ENCODE data around the gene TMEM161A. TPM values are rescaled to one million over a fixed set of nuclear protein-coding genes. Genes with fewer than 3 reads are reported as not detected.

TMEM161A gene
- total RNA-seq, 1 experiment from 2014 or later, result 46.0 TPM

- ChIA-PET POLR2A (interaction anchor here (0.5 kb wide), 1 partner anchor 106 kb away, joined by 3 read pairs; no protein-coding TSS in a partner anchor), CTCF (interaction anchor here (0.6 to 2.2 kb wide), 4 partner anchors 9 to 25 kb away, joined by 3 to 13 read pairs (median 4); no protein-coding TSS in a partner anchor)
- H3K9me3 Mint-ChIP-seq, result no peaks in the 10 kb centered on the region
- H3K36me3 Mint-ChIP-seq, result no peaks in the 10 kb centered on the region
- peaks cover 19% of the 10 kb centered on the region for H3K27me3 Mint-ChIP-seq (ENCODE audit: low read depth)
- H3K4me3 Mint-ChIP-seq, result no peak overlapping the region
- H3K27ac Mint-ChIP-seq, result 0 out of 2 replicates have a peak overlapping the region, but pooled peaks have one; percentile 49
- TF ChIP-seq NR2C2 (CRISPR knock-in tag; IDR thresholded peaks at IDR 0.05) (no peak), NFYB (CRISPR knock-in tag; conservative IDR thresholded peaks at IDR 0.05; ENCODE audit: low read depth) (no peak), ZNF396 (CRISPR knock-in tag; IDR thresholded peaks at IDR 0.05; ENCODE audit: borderline replicate concordance) (no peak), EMX1 (CRISPR knock-in tag; IDR thresholded peaks at IDR 0.05) (no peak), ATF1 (CRISPR knock-in tag; IDR thresholded peaks at IDR 0.05) (no peak), PRRX2 (CRISPR knock-in tag; IDR thresholded peaks at IDR 0.05) (no peak), JUN (CRISPR knock-in tag; IDR thresholded peaks at IDR 0.05) (no peak), ZNF281 (CRISPR knock-in tag; IDR thresholded peaks at IDR 0.05) (no peak), ZNF232 (CRISPR knock-in tag; IDR thresholded peaks at IDR 0.05) (no peak), HMGXB4 (CRISPR knock-in tag; IDR thresholded peaks at IDR 0.05) (no peak), E2F5 (CRISPR knock-in tag; IDR thresholded peaks at IDR 0.05) (no peak), ZBTB21 (CRISPR knock-in tag; IDR thresholded peaks at IDR 0.05; ENCODE audit: borderline replicate concordance) (no peak), RELA (CRISPR knock-in tag; IDR thresholded peaks at IDR 0.05; ENCODE audit: borderline replicate concordance) (no peak), ZNF121 (CRISPR knock-in tag; IDR thresholded peaks at IDR 0.05) (no peak), ZNF219 (CRISPR knock-in tag; IDR thresholded peaks at IDR 0.05; ENCODE audit: borderline replicate concordance) (no peak), TEAD1 (CRISPR knock-in tag; IDR thresholded peaks at IDR 0.05) (no peak), SMAD3 (CRISPR knock-in tag; IDR thresholded peaks at IDR 0.05; ENCODE audit: borderline replicate concordance) (no peak), RORB (CRISPR knock-in tag; IDR thresholded peaks at IDR 0.05) (no peak), AR (CRISPR knock-in tag; IDR thresholded peaks at IDR 0.05) (no peak)
- H3K4me1 Mint-ChIP-seq, result no peaks in the 10 kb centered on the region
- no peak for ATAC-seq
- DNase-seq (ENCODE audit: low spot score), result no peak
Measured at GRCh38 chr19:19098084-19098702, 40.1 kb downstream of the TMEM161A start.
